Measurements from ENCODE around the gene CPB2.

DNA sequence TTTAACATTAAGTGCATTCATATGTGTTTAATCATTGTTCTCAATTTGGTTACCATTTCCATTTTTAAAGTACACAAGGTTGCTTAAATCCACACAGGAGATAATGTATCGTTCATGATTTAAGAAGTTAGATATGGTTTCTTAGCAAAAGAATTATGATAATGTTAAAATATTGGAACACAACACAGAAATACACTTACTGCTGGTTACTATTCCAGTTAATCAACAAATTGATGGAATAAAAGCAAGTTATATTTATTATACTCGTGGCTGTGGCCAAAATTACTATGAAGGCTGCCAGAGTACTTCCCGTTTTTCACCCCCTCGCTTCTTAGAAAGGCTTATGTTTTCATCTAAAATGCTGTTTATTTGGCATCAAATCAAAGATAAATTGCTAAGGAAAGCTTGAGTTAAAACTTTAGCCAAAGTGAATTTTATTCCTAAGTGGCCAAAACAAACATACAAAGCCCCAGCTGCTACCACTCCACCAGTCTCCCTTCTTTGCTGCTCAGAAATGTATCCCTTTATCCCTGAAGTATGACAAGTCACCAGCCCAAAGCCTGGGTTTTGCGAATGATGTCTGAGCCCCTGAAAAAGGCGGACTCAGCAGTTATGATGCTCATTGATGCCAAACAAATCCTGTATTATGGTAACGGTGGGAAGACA, 49.4 kb upstream of the CPB2 start:
- TF ChIP-seq, protein P1, sequence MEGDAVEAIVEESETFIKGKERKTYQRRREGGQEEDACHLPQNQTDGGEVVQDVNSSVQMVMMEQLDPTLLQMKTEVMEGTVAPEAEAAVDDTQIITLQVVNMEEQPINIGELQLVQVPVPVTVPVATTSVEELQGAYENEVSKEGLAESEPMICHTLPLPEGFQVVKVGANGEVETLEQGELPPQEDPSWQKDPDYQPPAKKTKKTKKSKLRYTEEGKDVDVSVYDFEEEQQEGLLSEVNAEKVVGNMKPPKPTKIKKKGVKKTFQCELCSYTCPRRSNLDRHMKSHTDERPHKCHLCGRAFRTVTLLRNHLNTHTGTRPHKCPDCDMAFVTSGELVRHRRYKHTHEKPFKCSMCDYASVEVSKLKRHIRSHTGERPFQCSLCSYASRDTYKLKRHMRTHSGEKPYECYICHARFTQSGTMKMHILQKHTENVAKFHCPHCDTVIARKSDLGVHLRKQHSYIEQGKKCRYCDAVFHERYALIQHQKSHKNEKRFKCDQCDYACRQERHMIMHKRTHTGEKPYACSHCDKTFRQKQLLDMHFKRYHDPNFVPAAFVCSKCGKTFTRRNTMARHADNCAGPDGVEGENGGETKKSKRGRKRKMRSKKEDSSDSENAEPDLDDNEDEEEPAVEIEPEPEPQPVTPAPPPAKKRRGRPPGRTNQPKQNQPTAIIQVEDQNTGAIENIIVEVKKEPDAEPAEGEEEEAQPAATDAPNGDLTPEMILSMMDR (IDR thresholded peaks at IDR 0.05): no peak
- no peak for TF ChIP-seq ZFX (IDR thresholded peaks at IDR 0.05; ENCODE audit: borderline replicate concordance)

All from 22Rv1 (cell line).